ENCODE data around the gene SLC36A3.

The SLC36A3 gene

DNA sequence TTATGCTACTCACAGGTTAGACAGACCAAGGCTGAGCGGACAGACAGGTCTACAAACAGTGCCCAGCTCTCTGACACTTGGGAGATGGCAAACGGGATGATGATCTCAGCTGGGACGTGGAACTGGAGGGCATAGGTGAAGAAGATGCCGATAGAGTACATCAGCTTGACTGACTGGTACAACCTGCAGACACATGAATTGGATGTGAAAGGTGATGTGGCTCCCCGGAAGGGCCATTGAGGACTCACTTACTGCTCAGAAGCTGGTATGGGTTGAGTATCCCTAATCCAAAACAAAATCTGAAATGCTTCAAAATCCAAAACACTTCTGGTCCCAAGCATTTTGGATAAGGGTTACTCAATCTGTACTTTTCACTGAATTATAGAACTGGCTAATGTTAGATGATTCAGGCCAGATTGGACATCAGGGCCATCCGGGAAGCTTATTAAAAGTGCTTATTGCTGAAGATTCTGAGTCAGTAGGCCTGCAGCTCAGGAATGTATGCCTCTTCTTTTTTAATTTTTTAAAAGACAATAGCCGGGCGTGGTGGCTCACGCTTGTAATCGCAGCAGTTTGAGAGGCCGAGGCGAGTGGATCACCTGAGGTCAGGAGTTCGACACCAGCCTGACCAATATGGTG is 22.4 kb downstream of the SLC36A3 start:
- no peaks in the 10 kb centered on the region for H3K79me2 ChIP-seq (ENCODE audit: control insufficient read depth, low read length)
- no peak overlapping the region for H3K27ac ChIP-seq (ENCODE audit: low read depth, low read length)
- H4K20me1 ChIP-seq (ENCODE audit: control insufficient read depth, insufficient read depth, low read depth, low read length): no peaks in the 10 kb centered on the region
- TF ChIP-seq EZH2phosphoT487 (IDR thresholded peaks at IDR 0.05; ENCODE audit: borderline replicate concordance, low read length): no peak
- no peak overlapping the region for H3K4me2 ChIP-seq (ENCODE audit: low read length)
- H3K9me2 ChIP-seq (replicated peaks; ENCODE audit: control insufficient read depth, low read length): no peaks in the 10 kb centered on the region
- peaks cover 3% of the 10 kb centered on the region; the same call in 1 of the 2 replicates for H3K27me3 ChIP-seq (ENCODE audit: control insufficient read depth, low read length)
- no peaks in the 10 kb centered on the region for H3K9me3 ChIP-seq (ENCODE audit: control insufficient read depth, insufficient read depth, low read length)
- no peaks in the 10 kb centered on the region for H3K36me3 ChIP-seq (ENCODE audit: control insufficient read depth, low read length)
- no peak overlapping the region for H3K4me3 ChIP-seq (ENCODE audit: low read length)
- H3K4me1 ChIP-seq (ENCODE audit: control insufficient read depth, low read length): no peaks in the 10 kb centered on the region
- no peaks in the 10 kb centered on the region for H3F3A ChIP-seq (ENCODE audit: control insufficient read depth, insufficient read depth)

DNA sequence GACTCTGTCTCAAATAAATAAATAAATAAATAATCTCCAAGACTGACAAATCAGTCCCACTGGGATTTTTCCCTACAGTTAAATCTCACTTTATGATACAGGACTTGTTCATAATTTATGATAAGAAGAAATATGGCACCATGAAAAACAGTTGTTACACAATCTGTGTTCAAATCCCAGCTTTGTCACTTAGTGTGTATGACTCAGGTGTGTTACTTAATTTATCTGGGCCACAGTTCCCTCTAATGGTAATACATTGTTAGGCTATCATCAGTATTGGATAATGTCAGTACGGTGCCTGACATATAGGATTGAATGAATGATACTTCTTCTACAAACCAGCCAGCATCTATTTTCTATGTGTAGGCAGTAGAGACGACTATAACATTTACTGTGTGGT is 23.1 kb downstream of the SLC36A3 start:
- Histone ChIP-seq H3K9me3 (ENCODE audit: control insufficient read depth, insufficient read depth, low read length) (no peaks in the 10 kb centered on the region), H4K20me1 (ENCODE audit: control insufficient read depth, insufficient read depth, low read depth, low read length) (no peaks in the 10 kb centered on the region), H3K27ac (ENCODE audit: low read depth, low read length) (no peak overlapping the region), H3K36me3 (ENCODE audit: control insufficient read depth, low read length) (no peaks in the 10 kb centered on the region), H3K4me3 (ENCODE audit: low read length) (no peak overlapping the region), H3K27me3 (ENCODE audit: control insufficient read depth, low read length) (peaks cover 3% of the 10 kb centered on the region; the same call in 1 of the 2 replicates), H3F3A (ENCODE audit: control insufficient read depth, insufficient read depth) (no peaks in the 10 kb centered on the region), H3K4me2 (ENCODE audit: low read length) (no peak overlapping the region), H3K9me2 (replicated peaks; ENCODE audit: control insufficient read depth, low read length) (no peaks in the 10 kb centered on the region), H3K79me2 (ENCODE audit: control insufficient read depth, low read length) (no peaks in the 10 kb centered on the region), H3K4me1 (ENCODE audit: control insufficient read depth, low read length) (no peaks in the 10 kb centered on the region)
- TF ChIP-seq, protein P1, sequence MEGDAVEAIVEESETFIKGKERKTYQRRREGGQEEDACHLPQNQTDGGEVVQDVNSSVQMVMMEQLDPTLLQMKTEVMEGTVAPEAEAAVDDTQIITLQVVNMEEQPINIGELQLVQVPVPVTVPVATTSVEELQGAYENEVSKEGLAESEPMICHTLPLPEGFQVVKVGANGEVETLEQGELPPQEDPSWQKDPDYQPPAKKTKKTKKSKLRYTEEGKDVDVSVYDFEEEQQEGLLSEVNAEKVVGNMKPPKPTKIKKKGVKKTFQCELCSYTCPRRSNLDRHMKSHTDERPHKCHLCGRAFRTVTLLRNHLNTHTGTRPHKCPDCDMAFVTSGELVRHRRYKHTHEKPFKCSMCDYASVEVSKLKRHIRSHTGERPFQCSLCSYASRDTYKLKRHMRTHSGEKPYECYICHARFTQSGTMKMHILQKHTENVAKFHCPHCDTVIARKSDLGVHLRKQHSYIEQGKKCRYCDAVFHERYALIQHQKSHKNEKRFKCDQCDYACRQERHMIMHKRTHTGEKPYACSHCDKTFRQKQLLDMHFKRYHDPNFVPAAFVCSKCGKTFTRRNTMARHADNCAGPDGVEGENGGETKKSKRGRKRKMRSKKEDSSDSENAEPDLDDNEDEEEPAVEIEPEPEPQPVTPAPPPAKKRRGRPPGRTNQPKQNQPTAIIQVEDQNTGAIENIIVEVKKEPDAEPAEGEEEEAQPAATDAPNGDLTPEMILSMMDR (IDR thresholded peaks at IDR 0.05; ENCODE audit: low read depth, low read length, poor library complexity, severe bottlenecking): no peak
- no peak for TF ChIP-seq EZH2phosphoT487 (IDR thresholded peaks at IDR 0.05; ENCODE audit: borderline replicate concordance, low read length)

DNA sequence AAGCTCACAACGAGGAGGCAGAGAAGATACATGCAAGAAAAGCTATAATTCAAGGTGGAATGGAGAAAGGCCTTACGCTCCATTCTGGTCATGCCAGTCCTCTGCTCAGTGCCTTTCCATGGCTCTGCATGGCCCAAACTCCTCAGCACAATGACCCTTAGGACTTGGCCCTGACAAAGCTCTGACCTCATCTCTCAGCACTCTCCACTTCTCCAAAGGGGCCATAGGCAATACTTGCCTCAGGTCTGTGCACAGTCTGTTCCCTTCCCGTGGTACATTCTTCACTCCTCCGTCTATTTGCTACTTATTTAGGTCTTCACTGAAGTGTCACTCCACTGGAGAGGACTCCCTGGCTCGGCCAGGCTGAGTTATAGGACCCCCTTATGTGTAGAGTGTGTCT is 24.7 kb downstream of the SLC36A3 start:
- Histone ChIP-seq H3K36me3 (ENCODE audit: control insufficient read depth, low read length) (no peaks in the 10 kb centered on the region), H3K27me3 (ENCODE audit: control insufficient read depth, low read length) (peaks cover 9% of the 10 kb centered on the region; the same call in 1 of the 2 replicates), H4K20me1 (ENCODE audit: control insufficient read depth, insufficient read depth, low read depth, low read length) (no peaks in the 10 kb centered on the region), H3K4me2 (ENCODE audit: low read length) (no peak overlapping the region), H3K9me2 (replicated peaks; ENCODE audit: control insufficient read depth, low read length) (no peaks in the 10 kb centered on the region), H3F3A (ENCODE audit: control insufficient read depth, insufficient read depth) (no peaks in the 10 kb centered on the region), H3K27ac (ENCODE audit: low read depth, low read length) (no peak overlapping the region), H3K9me3 (ENCODE audit: control insufficient read depth, insufficient read depth, low read length) (no peaks in the 10 kb centered on the region), H3K4me3 (ENCODE audit: low read length) (no peak overlapping the region), H3K79me2 (ENCODE audit: control insufficient read depth, low read length) (no peaks in the 10 kb centered on the region), H3K4me1 (ENCODE audit: control insufficient read depth, low read length) (no peaks in the 10 kb centered on the region)
- TF ChIP-seq, protein P1 (IDR thresholded peaks at IDR 0.05; ENCODE audit: low read depth, low read length, poor library complexity, severe bottlenecking): no peak
- no peak for TF ChIP-seq EZH2phosphoT487 (IDR thresholded peaks at IDR 0.05; ENCODE audit: borderline replicate concordance, low read length)

DNA sequence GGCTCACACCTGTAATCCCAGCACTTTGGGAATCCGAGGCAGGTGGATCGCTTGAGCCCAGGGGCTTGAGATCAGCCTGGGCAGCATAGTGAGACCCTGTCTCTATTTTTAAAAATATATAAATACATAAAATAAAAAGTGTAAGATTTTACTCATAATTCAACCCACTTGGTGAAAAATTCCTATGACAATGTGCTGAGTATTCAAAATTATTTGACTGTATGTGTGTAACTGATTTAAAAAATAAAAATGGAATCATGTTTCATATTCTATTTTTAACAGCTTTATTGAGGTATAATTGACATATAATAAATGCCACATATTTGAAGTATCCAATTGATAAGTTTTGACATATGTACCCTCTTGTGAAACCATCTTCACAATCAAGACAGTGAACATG is 27.8 kb downstream of the SLC36A3 start:
- Histone ChIP-seq H3F3A (ENCODE audit: control insufficient read depth, insufficient read depth) (no peaks in the 10 kb centered on the region), H3K9me3 (ENCODE audit: control insufficient read depth, insufficient read depth, low read length) (no peaks in the 10 kb centered on the region), H3K4me1 (ENCODE audit: control insufficient read depth, low read length) (no peaks in the 10 kb centered on the region), H3K36me3 (ENCODE audit: control insufficient read depth, low read length) (peaks cover under 1% of the 10 kb centered on the region; the same call in 1 of the 2 replicates), H3K9me2 (replicated peaks; ENCODE audit: control insufficient read depth, low read length) (no peaks in the 10 kb centered on the region), H3K27me3 (ENCODE audit: control insufficient read depth, low read length) (peaks cover 9% of the 10 kb centered on the region; the same call in 1 of the 2 replicates), H3K79me2 (ENCODE audit: control insufficient read depth, low read length) (no peaks in the 10 kb centered on the region), H4K20me1 (ENCODE audit: control insufficient read depth, insufficient read depth, low read depth, low read length) (no peaks in the 10 kb centered on the region), H3K4me3 (ENCODE audit: low read length) (no peak overlapping the region), H3K4me2 (ENCODE audit: low read length) (no peak overlapping the region), H3K27ac (ENCODE audit: low read depth, low read length) (no peak overlapping the region)
- no peak for TF ChIP-seq EZH2phosphoT487 (IDR thresholded peaks at IDR 0.05; ENCODE audit: borderline replicate concordance, low read length)
- TF ChIP-seq, protein P1 (IDR thresholded peaks at IDR 0.05; ENCODE audit: low read depth, low read length, poor library complexity, severe bottlenecking): no peak
